GOT3 (cell line): ENCODE results near the gene LUZP2.

Experiments used
- DNase-seq: peaks from one replicate; lab custom pipeline; 2025; ENCODE audit warnings: mixed read lengths; lab: John Stamatoyannopoulos, UW

LUZP2 gene

GRCh38 chr11:24496736-24497725, at the start of gene LUZP2:
Gene LUZP2, plus strand, starts transcription at chr11:24497053.
- DNase-seq = no peak

- DNase-seq = no peak
These were observed 43.6 kb upstream of the LUZP2 start for GRCh38 chr11:24453129-24453718.

- DNase-seq = no peak
These were observed 38.9 kb upstream of the LUZP2 start for GRCh38 chr11:24457985-24458384.

GRCh38 chr11:24470431-24470830, 26.4 kb upstream of the LUZP2 start:
- no peak for DNase-seq

- no peak for DNase-seq
These were observed 25.8 kb upstream of the LUZP2 start for GRCh38 chr11:24471084-24471483.

GRCh38 chr11:24478718-24479117, 18.1 kb upstream of the LUZP2 start:
- no peak for DNase-seq

GRCh38 chr11:24489477-24489876, 7.4 kb upstream of the LUZP2 start:
- DNase-seq = no peak

GRCh38 chr11:24496386-24496735, 492 bp upstream of the LUZP2 start:
- DNase-seq = no peak

GRCh38 chr11:24497831-24498230, 978 bp downstream of the LUZP2 start:
- DNase-seq = no peak

GRCh38 chr11:24502425-24502824, 5.6 kb downstream of the LUZP2 start:
- DNase-seq = no peak

- DNase-seq = no peak
These were observed 12.3 kb downstream of the LUZP2 start for GRCh38 chr11:24509114-24509513.

GRCh38 chr11:24511511-24511910, 14.7 kb downstream of the LUZP2 start:
- DNase-seq = no peak

GRCh38 chr11:24513479-24514218, 16.8 kb downstream of the LUZP2 start:
- no peak for DNase-seq

GRCh38 chr11:24514219-24514594, 17.4 kb downstream of the LUZP2 start:
- no peak for DNase-seq

GRCh38 chr11:24515632-24516031, 18.8 kb downstream of the LUZP2 start:
- DNase-seq = no peak

GRCh38 chr11:24516638-24517037, 19.8 kb downstream of the LUZP2 start:
- no peak for DNase-seq

- no peak for DNase-seq
These were observed 24.7 kb downstream of the LUZP2 start for GRCh38 chr11:24521601-24522000.

GRCh38 chr11:24524156-24524555, 27.3 kb downstream of the LUZP2 start:
- DNase-seq = no peak

GRCh38 chr11:24531528-24531927, 34.7 kb downstream of the LUZP2 start:
- no peak for DNase-seq

GRCh38 chr11:24543771-24544170, 46.9 kb downstream of the LUZP2 start:
- no peak for DNase-seq

GRCh38 chr11:24556693-24557092, 59.8 kb downstream of the LUZP2 start:
- no peak for DNase-seq

GRCh38 chr11:24559315-24559714, 62.5 kb downstream of the LUZP2 start:
- no peak for DNase-seq

- DNase-seq = no peak
These were observed 63.5 kb downstream of the LUZP2 start for GRCh38 chr11:24560324-24560723.
